SK-N-MC (cell line): ENCODE data around the gene SFI1.
"Not testable (repeated sequence)": the region's sequence is repeated elsewhere in the genome, so short reads cannot be mapped to it uniquely, and the experiment has no call there.

Source experiments
- EZH2 ChIP-seq: fragments of 200-600 bp; sonication (generic); IDR thresholded peaks from one replicate; pipeline ENCODE4 v1.6.1; 2017; ENCODE audit warnings: antibody characterized with exemption
- POLR2AphosphoS5 ChIP-seq: IDR thresholded peaks from 2 replicates; pipeline ENCODE4 v1.6.1; 2012; ENCODE audit warnings: mild to moderate bottlenecking, low read depth, low read length, borderline replicate concordance

- TF ChIP-seq POLR2AphosphoS5, EZH2: not testable (repeated sequence)
Observed at GRCh38 chr22:31558546-31558945, 62.2 kb downstream of the SFI1 start.
